Rectal smooth muscle tissue (tissue), 1 donor: Measurements from ENCODE around the gene ARHGEF39.
A peak's percentile ranks its signal among the peaks of the same experiment; 100 is the strongest.

Experiments
- H3K27ac ChIP-seq: one replicate; pipeline ENCODE4 v1.7.0; 2013; ENCODE audit warnings: low read depth, low read length, inconsistent platforms
- H3K27me3 ChIP-seq: one replicate; pipeline ENCODE4 v1.7.0; 2013; ENCODE audit warnings: low read length; ENCODE audit not compliant: control insufficient read depth, insufficient read depth
- H3K36me3 ChIP-seq: one replicate; pipeline ENCODE4 v1.7.0; 2013; ENCODE audit warnings: low read length; ENCODE audit not compliant: control insufficient read depth, insufficient read depth
- H3K4me1 ChIP-seq: one replicate; pipeline ENCODE4 v1.7.0; 2013; ENCODE audit warnings: low read length; ENCODE audit not compliant: control insufficient read depth, insufficient read depth
- H3K4me3 ChIP-seq: one replicate; pipeline ENCODE4 v1.7.0; 2013; ENCODE audit warnings: low read length
- H3K9ac ChIP-seq: one replicate; pipeline ENCODE4 v1.7.0; 2013; ENCODE audit warnings: low read length

ARHGEF39 gene

DNA sequence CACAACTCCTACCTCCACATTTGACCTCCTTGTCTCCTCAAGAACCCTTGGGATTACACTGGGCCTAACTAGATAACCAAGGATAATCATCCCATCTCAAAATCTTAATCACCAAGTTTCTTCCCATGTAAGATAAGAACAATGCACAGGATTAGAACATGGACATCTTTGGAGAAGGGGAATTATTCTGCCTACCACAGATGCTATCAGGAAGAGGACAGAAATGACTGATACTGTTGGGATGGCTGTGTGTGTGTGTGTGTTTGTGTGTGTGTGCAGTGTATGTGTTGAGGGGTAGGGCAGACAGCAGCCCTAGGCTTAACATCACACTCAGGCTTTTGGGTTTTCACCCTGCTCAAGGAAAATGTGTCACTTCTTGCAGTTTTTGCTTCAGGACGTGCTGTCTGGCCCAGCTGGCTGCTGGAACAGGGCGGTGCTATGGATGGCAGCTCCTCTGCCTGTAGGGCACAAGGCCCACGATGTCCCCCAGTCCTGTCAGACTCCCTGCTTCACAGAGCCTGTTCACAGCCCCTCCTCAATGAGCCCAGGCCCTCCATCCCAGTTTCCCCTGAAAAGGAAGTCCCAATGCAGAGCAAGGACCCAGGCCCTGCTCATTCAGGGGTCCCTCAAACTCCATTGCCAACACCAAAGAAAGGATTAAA, 16.5 kb upstream of the ARHGEF39 start:
- H3K27me3 ChIP-seq = no peaks in the 10 kb centered on the region
- no peak overlapping the region for H3K9ac ChIP-seq
- H3K4me1 ChIP-seq = peaks cover 25% of the 10 kb centered on the region
- no peak overlapping the region for H3K4me3 ChIP-seq
- peaks cover 33% of the 10 kb centered on the region for H3K36me3 ChIP-seq
- peak overlapping the region; percentile 99 for H3K27ac ChIP-seq

DNA sequence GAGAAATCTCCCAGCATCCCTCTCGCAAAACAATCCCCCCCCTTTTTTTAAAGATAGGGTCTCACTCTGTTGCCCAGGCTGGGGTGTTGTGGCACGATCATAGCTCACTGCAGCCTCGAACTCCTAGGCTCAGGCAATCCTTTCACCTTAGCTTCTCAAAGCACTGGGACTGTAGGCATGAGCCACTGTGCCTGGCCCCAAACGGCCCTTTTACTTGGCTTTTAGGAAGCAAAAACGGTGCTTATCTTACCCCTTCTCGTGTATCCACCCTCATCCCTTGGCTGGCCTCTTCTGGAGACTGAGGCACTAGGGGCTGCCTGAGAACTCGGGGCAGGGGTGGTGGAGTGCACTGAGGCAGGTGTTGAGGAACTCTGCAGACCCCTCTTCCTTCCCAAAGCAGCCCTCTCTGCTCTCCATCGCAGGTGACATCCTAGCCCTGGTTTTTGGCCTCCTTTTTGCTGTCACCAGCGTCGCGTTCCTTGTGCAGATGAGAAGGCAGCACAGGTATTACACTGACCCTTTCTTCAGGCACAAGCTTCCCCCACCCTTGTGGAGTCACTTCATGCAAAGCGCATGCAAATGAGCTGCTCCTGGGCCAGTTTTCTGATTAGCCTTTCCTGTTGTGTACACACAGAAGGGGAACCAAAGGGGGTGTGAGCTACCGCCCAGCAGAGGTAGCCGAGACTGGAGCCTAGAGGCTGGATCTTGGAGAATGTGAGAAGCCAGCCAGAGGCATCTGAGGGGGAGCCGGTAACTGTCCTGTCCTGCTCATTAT, 15.5 kb upstream of the ARHGEF39 start:
- H3K9ac ChIP-seq = no peak overlapping the region
- peaks cover 31% of the 10 kb centered on the region for H3K36me3 ChIP-seq
- H3K27ac ChIP-seq = peak overlapping the region; percentile 44
- peaks cover 22% of the 10 kb centered on the region for H3K4me1 ChIP-seq
- H3K4me3 ChIP-seq = no peak overlapping the region
- no peaks in the 10 kb centered on the region for H3K27me3 ChIP-seq

DNA sequence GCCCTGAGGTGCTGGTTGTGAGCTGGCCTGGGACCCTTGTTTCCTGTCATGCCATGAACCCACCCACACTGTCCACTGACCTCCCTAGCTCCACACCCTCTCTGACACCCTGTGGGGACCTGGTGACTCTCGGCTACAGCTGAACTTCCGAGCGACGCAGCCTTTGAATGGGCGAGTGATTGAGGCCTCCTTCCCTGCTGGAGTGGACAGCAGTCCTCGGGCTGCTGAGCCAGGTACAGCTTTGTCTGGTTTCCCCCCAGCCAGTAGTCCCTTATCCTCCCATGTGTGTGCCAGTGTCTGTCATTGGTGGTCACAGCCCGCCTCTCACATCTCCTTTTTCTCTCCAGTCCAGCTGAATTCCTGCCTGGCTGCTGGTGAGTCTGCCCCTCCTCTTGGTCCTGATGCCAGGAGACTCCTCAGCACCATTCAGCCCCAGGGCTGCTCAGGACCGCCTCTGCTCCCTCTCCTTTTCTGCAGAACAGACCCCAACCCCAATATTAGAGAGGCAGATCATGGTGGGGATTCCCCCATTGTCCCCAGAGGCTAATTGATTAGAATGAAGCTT, 14.9 kb upstream of the ARHGEF39 start:
- peaks cover 16% of the 10 kb centered on the region for H3K4me1 ChIP-seq
- H3K9ac ChIP-seq = no peak overlapping the region
- no peaks in the 10 kb centered on the region for H3K27me3 ChIP-seq
- H3K27ac ChIP-seq = peak overlapping the region; percentile 10
- H3K36me3 ChIP-seq = peaks cover 24% of the 10 kb centered on the region
- no peak overlapping the region for H3K4me3 ChIP-seq

DNA sequence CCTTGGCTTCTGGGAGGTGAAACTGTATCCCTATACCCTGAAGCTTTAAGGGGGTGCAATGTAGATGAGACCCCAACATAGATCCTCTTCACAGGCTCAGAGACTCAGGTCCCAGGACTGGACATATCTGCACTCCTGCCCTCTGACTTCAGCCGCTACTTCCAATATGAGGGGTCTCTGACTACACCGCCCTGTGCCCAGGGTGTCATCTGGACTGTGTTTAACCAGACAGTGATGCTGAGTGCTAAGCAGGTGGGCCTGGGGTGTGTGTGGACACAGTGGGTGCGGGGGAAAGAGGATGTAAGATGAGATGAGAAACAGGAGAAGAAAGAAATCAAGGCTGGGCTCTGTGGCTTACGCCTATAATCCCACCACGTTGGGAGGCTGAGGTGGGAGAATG, 14.1 kb upstream of the ARHGEF39 start:
- Histone ChIP-seq H3K27me3 (no peaks in the 10 kb centered on the region), H3K27ac (no peak overlapping the region), H3K4me1 (peaks cover 10% of the 10 kb centered on the region), H3K4me3 (no peak overlapping the region), H3K36me3 (peaks cover 20% of the 10 kb centered on the region), H3K9ac (no peak overlapping the region)

DNA sequence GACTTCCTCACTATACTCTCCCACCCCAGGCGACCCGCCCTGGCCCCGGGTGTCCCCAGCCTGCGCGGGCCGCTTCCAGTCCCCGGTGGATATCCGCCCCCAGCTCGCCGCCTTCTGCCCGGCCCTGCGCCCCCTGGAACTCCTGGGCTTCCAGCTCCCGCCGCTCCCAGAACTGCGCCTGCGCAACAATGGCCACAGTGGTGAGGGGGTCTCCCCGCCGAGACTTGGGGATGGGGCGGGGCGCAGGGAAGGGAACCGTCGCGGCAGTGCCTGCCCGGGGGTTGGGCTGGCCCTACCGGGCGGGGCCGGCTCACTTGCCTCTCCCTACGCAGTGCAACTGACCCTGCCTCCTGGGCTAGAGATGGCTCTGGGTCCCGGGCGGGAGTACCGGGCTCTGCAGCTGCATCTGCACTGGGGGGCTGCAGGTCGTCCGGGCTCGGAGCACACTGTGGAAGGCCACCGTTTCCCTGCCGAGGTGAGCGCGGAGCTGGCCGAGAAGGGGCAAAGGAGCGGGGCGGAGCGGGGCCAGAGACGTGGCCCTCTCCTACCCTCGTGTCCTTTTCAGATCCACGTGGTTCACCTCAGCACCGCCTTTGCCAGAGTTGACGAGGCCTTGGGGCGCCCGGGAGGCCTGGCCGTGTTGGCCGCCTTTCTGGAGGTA, 10.9 kb upstream of the ARHGEF39 start:
- no peak overlapping the region for H3K27ac ChIP-seq
- H3K4me3 ChIP-seq = peak overlapping the region; percentile 66
- H3K36me3 ChIP-seq = no peaks in the 10 kb centered on the region
- peaks cover 2% of the 10 kb centered on the region for H3K4me1 ChIP-seq
- no peak overlapping the region for H3K9ac ChIP-seq
- H3K27me3 ChIP-seq = no peaks in the 10 kb centered on the region

DNA sequence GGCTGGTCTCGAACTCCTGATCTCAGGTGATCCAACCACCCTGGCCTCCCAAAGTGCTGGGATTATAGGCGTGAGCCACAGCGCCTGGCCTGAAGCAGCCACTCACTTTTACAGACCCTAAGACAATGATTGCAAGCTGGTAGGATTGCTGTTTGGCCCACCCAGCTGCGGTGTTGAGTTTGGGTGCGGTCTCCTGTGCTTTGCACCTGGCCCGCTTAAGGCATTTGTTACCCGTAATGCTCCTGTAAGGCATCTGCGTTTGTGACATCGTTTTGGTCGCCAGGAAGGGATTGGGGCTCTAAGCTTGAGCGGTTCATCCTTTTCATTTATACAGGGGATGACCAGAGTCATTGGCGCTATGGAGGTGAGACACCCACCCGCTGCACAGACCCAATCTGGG, 10.2 kb upstream of the ARHGEF39 start:
- Histone ChIP-seq H3K9ac (no peak overlapping the region), H3K4me3 (peak overlapping the region; percentile 66), H3K36me3 (no peaks in the 10 kb centered on the region), H3K4me1 (peaks cover 2% of the 10 kb centered on the region), H3K27me3 (no peaks in the 10 kb centered on the region), H3K27ac (no peak overlapping the region)

DNA sequence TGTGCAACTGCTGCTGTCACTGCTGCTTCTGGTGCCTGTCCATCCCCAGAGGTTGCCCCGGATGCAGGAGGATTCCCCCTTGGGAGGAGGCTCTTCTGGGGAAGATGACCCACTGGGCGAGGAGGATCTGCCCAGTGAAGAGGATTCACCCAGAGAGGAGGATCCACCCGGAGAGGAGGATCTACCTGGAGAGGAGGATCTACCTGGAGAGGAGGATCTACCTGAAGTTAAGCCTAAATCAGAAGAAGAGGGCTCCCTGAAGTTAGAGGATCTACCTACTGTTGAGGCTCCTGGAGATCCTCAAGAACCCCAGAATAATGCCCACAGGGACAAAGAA, 9.0 kb upstream of the ARHGEF39 start:
- Histone ChIP-seq H3K27ac (peak overlapping the region; percentile 5), H3K36me3 (no peaks in the 10 kb centered on the region), H3K9ac (no peak overlapping the region), H3K4me1 (peaks cover 2% of the 10 kb centered on the region), H3K4me3 (no peak overlapping the region), H3K27me3 (no peaks in the 10 kb centered on the region)

DNA sequence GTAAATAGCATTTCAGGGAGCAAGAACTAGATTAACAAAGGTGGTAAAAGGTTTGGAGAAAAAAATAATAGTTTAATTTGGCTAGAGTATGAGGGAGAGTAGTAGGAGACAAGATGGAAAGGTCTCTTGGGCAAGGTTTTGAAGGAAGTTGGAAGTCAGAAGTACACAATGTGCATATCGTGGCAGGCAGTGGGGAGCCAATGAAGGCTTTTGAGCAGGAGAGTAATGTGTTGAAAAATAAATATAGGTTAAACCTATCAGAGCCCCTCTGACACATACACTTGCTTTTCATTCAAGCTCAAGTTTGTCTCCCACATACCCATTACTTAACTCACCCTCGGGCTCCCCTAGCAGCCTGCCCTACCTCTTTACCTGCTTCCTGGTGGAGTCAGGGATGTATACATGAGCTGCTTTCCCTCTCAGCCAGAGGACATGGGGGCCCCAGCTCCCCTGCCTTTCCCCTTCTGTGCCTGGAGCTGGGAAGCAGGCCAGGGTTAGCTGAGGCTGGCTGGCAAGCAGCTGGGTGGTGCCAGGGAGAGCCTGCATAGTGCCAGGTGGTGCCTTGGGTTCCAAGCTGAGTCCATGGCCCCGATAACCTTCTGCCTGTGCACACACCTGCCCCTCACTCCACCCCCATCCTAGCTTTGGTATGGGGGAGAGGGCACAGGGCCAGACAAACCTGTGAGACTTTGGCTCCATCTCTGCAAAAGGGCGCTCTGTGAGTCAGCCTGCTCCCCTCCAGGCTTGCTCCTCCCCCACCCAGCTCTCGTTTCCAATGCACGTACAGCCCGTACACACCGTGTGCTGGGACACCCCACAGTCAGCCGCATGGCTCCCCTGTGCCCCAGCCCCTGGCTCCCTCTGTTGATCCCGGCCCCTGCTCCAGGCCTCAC, 8.4 kb upstream of the ARHGEF39 start, which contains the start of gene CA9:
CA9 (plus strand) TSS at position 797 of the 893 bp plus-strand sequence; CDS start at position 829, 32 bp downstream.
- Histone ChIP-seq H3K36me3 (no peaks in the 10 kb centered on the region), H3K4me3 (no peak within 1 kb of the TSS), H3K9ac (no peak within 1 kb of the TSS), H3K27me3 (no peaks in the 10 kb centered on the region), H3K27ac (peak within 1 kb of the TSS; percentile 5), H3K4me1 (peaks cover 2% of the 10 kb centered on the region)

DNA sequence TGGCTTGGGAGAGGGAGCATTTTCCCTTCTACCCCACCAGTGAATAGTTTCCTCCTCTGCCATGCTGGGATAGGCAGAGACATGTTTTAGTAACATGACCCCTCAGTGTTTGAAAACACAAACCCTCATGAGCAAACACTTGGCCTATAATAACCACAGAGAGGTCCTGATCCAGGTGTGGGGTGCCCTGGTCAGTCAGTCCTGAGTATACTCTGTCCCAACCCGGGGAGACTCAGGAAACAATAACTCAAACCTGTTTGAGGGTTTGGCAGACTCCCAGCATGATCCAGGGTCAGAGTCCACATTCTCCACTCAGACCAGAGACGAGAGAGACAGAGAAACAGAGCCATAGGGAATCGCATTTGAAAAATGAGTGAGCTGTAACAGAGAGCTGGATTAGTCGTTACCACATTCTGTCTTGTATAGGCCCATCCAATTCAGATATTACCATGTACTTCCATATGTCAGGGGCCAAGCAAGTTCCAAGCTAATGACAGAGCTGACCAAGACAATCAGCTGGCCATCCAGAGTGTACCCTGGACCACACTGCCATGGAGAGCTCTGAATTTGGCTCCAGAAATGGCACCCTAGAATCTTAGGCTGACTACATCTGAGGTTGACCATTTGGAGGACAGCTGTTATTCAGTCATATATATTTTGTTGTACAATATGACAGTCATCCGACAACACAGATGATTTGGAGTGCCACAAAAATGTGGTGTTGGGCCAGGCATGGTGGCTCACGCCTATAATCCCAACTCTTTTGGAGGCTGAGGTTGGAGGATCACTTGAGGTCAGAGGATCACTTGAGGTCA, 4.5 kb upstream of the ARHGEF39 start:
- no peaks in the 10 kb centered on the region for H3K27me3 ChIP-seq
- H3K4me3 ChIP-seq = no peak overlapping the region
- peaks cover 2% of the 10 kb centered on the region for H3K4me1 ChIP-seq
- H3K9ac ChIP-seq = no peak overlapping the region
- H3K36me3 ChIP-seq = no peaks in the 10 kb centered on the region
- no peak overlapping the region for H3K27ac ChIP-seq

DNA sequence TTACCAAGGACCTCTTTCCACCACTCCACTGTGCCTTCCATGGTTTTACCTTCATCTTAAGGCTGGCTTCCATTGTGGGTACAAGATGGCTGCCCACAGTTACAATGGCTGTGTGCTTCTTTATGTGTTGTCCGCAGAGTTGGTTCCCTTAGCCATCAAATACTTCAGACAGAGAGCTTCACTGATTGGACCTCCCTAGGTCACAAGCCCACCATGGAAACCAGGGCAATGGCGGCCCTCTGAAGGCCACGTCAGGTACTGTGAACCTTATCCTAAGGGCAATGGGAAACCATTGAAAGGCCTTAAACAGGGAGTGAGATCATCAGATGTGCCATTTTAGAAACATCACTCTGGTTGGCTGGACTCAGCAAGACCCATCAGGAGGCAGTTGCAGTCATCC, 2.9 kb upstream of the ARHGEF39 start:
- Histone ChIP-seq H3K27me3 (no peaks in the 10 kb centered on the region), H3K36me3 (no peaks in the 10 kb centered on the region), H3K27ac (no peak overlapping the region), H3K4me1 (no peaks in the 10 kb centered on the region), H3K9ac (no peak overlapping the region), H3K4me3 (no peak overlapping the region)

DNA sequence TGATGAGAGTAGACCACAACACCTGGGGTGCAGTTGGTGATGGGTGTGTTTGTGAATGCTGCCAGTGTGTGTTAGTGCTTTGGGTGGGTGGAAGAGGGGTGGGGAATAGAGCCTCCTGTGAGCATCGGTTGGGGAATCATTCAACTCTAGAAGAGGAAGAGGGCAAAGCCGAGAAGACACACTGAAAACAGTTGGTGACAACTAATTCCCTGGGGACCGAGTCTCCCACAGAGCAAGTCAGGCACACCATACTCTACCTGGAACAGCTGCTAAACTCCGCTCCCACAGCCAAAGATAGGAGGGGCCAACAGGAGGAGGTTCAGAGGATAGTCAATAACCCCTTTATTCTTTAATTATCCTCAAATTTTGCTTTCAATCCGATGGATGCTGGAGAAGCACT, 1.6 kb upstream of the ARHGEF39 start:
- Histone ChIP-seq H3K9ac (no peak overlapping the region), H3K4me1 (peaks cover 6% of the 10 kb centered on the region), H3K27ac (no peak overlapping the region), H3K36me3 (no peaks in the 10 kb centered on the region), H3K27me3 (no peaks in the 10 kb centered on the region), H3K4me3 (no peak overlapping the region)
